GM12878 (cell line): ENCODE measurements around the gene ZNF532. TPM values are rescaled to one million over a fixed set of nuclear protein-coding genes. Genes with fewer than 3 reads are reported as not detected.

ENCODE experiments used
- ATAC-seq: fragments of 200-7000 bp; cut with Tn5 transposase; 3 replicates; pipeline ENCODE4 v1.9.1; 2020; ENCODE audit warnings: mild to moderate bottlenecking, moderate library complexity
- BruUV-seq: library from RNA; stranded (reverse); fragments of 400-500 nt; replicated peaks from 2 replicates; lab custom pipeline; 2021; lab: Mats Ljungman, UMichigan
- CTCF ChIA-PET: fragments of 300-600 bp; sonication (Branson Sonifier 250); formaldehyde crosslinking; extraction: SDS; loops from one replicate; lab custom pipeline; 2021; ENCODE audit warnings: inconsistent platforms; lab: Yijun Ruan, JAX
- POLR2A ChIA-PET: fragments of 350-600 bp; formaldehyde crosslinking; extraction: SDS; loops from one replicate; lab custom pipeline; 2021; ENCODE audit warnings: inconsistent platforms; lab: Charles Lee
- RAD21 ChIA-PET: fragments of 300-600 bp; sonication (Branson Sonifier 250); formaldehyde crosslinking; loops from one replicate; lab custom pipeline; 2023; ENCODE audit warnings: antibody characterized with exemption; ENCODE audit not compliant: unreplicated experiment; lab: Charles Lee
- SMC1A ChIA-PET: fragments of 300-600 bp; sonication (Branson Sonifier 250); formaldehyde crosslinking; loops from one replicate; lab custom pipeline; 2023; ENCODE audit not compliant: unreplicated experiment, uncharacterized antibody; lab: Charles Lee
- DNase-seq: peaks from one replicate; pipeline ENCODE4 v3.0.0-alpha.2; 2011; ENCODE audit warnings: low read depth, low spot score
- FAIRE-seq: peaks from 3 replicates; lab custom pipeline; 2011; peaks lifted over from hg19 to GRCh38; lab: Jason Lieb, UNC
- H2AFZ ChIP-seq: 2 replicates; pipeline ENCODE4 v1.6.0; 2011; ENCODE audit warnings: low read depth, low read length, control low read depth; ENCODE audit not compliant: control insufficient read depth
- H3K27ac ChIP-seq: 2 replicates; pipeline ENCODE4 v1.5.1; 2011; ENCODE audit warnings: control low read depth; ENCODE audit not compliant: control insufficient read depth, insufficient read depth
- H3K27me3 ChIP-seq, 2 experiments: replicated peaks in 1 of 2; 2 replicates each; pipeline versions ENCODE4 v1.6.0 to v1.6.1; 2011; ENCODE audit warnings: low read length in 1 of 2; ENCODE audit not compliant: control insufficient read depth in 2 of 2, insufficient read depth in 2 of 2
- H3K36me3 ChIP-seq, 2 experiments: 2 replicates each; pipeline ENCODE4 v1.5.1; 2011; ENCODE audit warnings: low read length in 1 of 2; ENCODE audit not compliant: control insufficient read depth in 2 of 2, insufficient read depth in 2 of 2
- H3K4me1 ChIP-seq: 2 replicates; pipeline ENCODE4 v1.6.1; 2011; ENCODE audit warnings: mild to moderate bottlenecking, low read length, moderate library complexity, mixed read lengths; ENCODE audit not compliant: control insufficient read depth, insufficient read depth
- H3K4me2 ChIP-seq: 2 replicates; pipeline ENCODE4 v1.6.0; 2011; ENCODE audit warnings: control low read depth; ENCODE audit not compliant: control insufficient read depth, insufficient read depth
- H3K4me3 ChIP-seq: fragments of 200-600 bp; sonication (generic); 2 replicates; pipeline ENCODE4 v1.5.1; 2016
- H3K79me2 ChIP-seq: 2 replicates; pipeline ENCODE4 v1.6.0; 2011; ENCODE audit warnings: low read length; ENCODE audit not compliant: control insufficient read depth, insufficient read depth
- H3K9ac ChIP-seq: 2 replicates; pipeline ENCODE4 v1.8.0; 2011; ENCODE audit warnings: low read length, control low read depth, mixed read lengths; ENCODE audit not compliant: control insufficient read depth, insufficient read depth
- H3K9me3 ChIP-seq: replicated peaks from 3 replicates; pipeline ENCODE4 v1.5.1; 2011; ENCODE audit warnings: mild to moderate bottlenecking, low read length; ENCODE audit not compliant: control insufficient read depth, insufficient read depth
- H4K20me1 ChIP-seq: 2 replicates; pipeline ENCODE4 v1.6.0; 2011; ENCODE audit not compliant: control insufficient read depth, insufficient read depth
- FOS ChIP-seq: IDR thresholded peaks from 3 replicates; pipeline ENCODE4 v1.6.1; 2011; ENCODE audit warnings: borderline replicate concordance; ENCODE audit not compliant: insufficient read length; ENCODE audit errors: extremely low read depth
- FOXK2 ChIP-seq: fragments of 450-650 bp; IDR thresholded peaks from 2 replicates; pipeline ENCODE4 v1.6.1; 2017; ENCODE audit warnings: mild to moderate bottlenecking, moderate library complexity
- KDM1A ChIP-seq: fragments of 200-600 bp; sonication (generic); IDR thresholded peaks from 2 replicates; pipeline ENCODE4 v1.6.1; 2016; ENCODE audit warnings: borderline replicate concordance
- NRF1 ChIP-seq: conservative IDR thresholded peaks from 2 replicates; pipeline ENCODE4 v1.6.1; 2011; ENCODE audit warnings: mild to moderate bottlenecking, low read depth, low read length, improper control_type of control experiment
- PML ChIP-seq: IDR thresholded peaks from 2 replicates; pipeline ENCODE4 v1.6.1; 2012; ENCODE audit warnings: low read length, inconsistent platforms
- TAF1 ChIP-seq: IDR thresholded peaks from 2 replicates; pipeline ENCODE4 v1.6.1; 2011; ENCODE audit warnings: mild to moderate bottlenecking, low read depth, low read length, borderline replicate concordance
- TBL1XR1 ChIP-seq: IDR thresholded peaks from 2 replicates; pipeline ENCODE4 v1.6.1; 2012; ENCODE audit warnings: low read depth, low read length, improper control_type of control experiment
- TCF3 ChIP-seq: IDR thresholded peaks from 2 replicates; pipeline ENCODE4 v1.6.1; 2012; ENCODE audit warnings: low read depth, mild to moderate bottlenecking, low read length, borderline replicate concordance; ENCODE audit not compliant: insufficient read depth
- whole genome bisulfite sequencing: methylation state at CpG from one replicate; pipeline ENCODE4 v1.1.6; 2016; ENCODE audit warnings: low lambda C conversion rate; ENCODE audit not compliant: insufficient replicate concordance, insufficient coverage; ENCODE audit errors: missing lambda C conversion rate; 5-methylcytosine and 5-hydroxymethylcytosine counted together
- in situ Hi-C: fragments of 300-500 bp; cut with MboI; formaldehyde crosslinking; loops from 9 replicates; pipeline ENCODE4 v1.14.3; 2018; ENCODE audit warnings: mixed read lengths
- intact Hi-C: fragments of 100-400 bp; cut with micrococcal nuclease; formaldehyde crosslinking; loops from one replicate; pipeline ENCODE4 v1.14.2; 2022; ENCODE audit not compliant: unreplicated experiment
- polyA plus RNA-seq, 11 experiments: library from polyadenylated mRNA; depleted of rRNA in 4 of 11; unstranded in 6 of 11; stranded (reverse) in 5 of 11; fragments of >200 nt; fragmentation: Nextera tagmentation in 4 of 11; fragmentation: Illumina TruSeq in 1 of 11; extraction: Ambion mirVana in 4 of 11; extraction: Trizol in 1 of 11; gene quantifications; 1 replicate in 1 of 11; 2 replicates in 10 of 11; pipeline versions ENCODE4 v1.2.1 to v1.2.3, GENCODE V29; 2011 to 2016; ENCODE audit warnings: inconsistent platforms in 2 of 11, missing spikeins in 2 of 11, low read depth in 1 of 11
- total RNA-seq, 4 experiments: library from RNA; depleted of rRNA in 3 of 4; stranded (reverse); fragments of >200 nt in 3 of 4; fragmentation: Illumina TruSeq in 1 of 4; extraction: Trizol in 1 of 4; gene quantifications; 2 replicates each; pipeline versions ENCODE4 v1.2.1 to v1.2.3, GENCODE V29; 2013 to 2021
- TF ChIP-seq, protein P1 (sequence below): fragments of 450-650 bp; conservative IDR thresholded peaks from 2 replicates; pipeline ENCODE4 v1.6.1; 2017; ENCODE audit warnings: mild to moderate bottlenecking, moderate library complexity
- TF ChIP-seq, protein P2 (sequence below): fragments of 450-650 bp; IDR thresholded peaks from 2 replicates; pipeline ENCODE4 v1.6.1; 2016; ENCODE audit warnings: mild to moderate bottlenecking, moderate library complexity, borderline replicate concordance

ZNF532 gene
- total and polyA plus RNA-seq, 10 of the 15 experiments (the other 5 are each of a cell fraction or from before 2014, with no cell fraction given): 0.44 to 3.4 (median 1.4) TPM

DNA sequence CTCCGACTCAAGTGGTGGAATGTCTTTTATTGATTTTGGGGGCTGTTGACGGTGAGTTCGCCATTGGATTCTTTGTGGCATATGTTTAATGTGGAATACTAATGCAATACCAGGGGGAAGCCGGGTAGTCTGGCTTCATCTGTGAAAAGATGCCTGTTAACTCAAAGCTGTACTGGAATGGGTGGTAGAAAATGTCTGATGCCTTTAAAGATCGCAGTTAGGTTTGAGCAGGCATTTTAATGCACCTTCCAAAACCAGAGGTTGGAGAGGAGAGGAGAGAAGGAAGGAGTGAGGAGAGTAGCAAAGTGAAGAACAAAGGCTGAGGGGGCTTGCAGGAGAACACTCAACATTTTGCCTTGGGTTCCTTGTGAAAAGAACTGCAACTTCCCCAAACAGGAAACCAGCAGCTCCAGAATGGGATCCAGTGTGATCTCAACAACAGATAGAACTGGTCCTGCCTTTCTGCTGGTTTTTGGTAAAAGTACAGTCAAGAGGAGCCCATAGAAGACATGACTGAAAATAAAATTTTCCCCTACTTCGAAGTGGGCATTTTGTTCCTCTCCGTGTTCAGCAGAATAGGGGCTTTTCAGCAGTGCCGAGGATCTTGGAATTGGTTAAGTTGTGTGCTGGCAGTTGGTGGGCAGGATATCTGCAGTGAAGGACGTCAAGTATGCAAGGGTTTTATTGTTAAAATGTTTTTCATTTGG lies 1.5 kb downstream of the ZNF532 start:
- in situ Hi-C loops (no loop called here), intact Hi-C loops (no loop called here)
- POLR2A ChIA-PET: no interaction called here
- DNase-seq: no peak
- Histone ChIP-seq H2AFZ (no peak overlapping the region), H3K4me1 (no peaks in the 10 kb centered on the region), H3K9me3 (peaks cover 2% of the 10 kb centered on the region; the same call in 1 of the 3 replicates), H3K4me2 (no peak overlapping the region), H3K27me3 (peaks cover 0 to 2% of the 10 kb centered on the region in 2 experiments), H3K4me3 (no peak overlapping the region), H4K20me1 (no peaks in the 10 kb centered on the region), H3K9ac (no peak overlapping the region), H3K27ac (no peak overlapping the region), H3K79me2 (no peaks in the 10 kb centered on the region; the same call in 1 of the 2 replicates), H3K36me3 (no peaks in the 10 kb centered on the region)
- RAD21 ChIA-PET: no interaction called here
- ATAC-seq: no peak
- 62% methylated on average over 9 of the region's 9 CpGs for WGBS
- TF ChIP-seq FOXK2 (no peak), TCF3 (no peak), FOS (no peak), TBL1XR1 (no peak), NRF1 (no peak)
- no peak for FAIRE-seq
- CTCF ChIA-PET: no interaction called here
- SMC1A ChIA-PET: interaction anchor here (0.6 to 1.2 kb wide), 4 partner anchors 11 to 84 kb away, joined by 3 to 5 read pairs (median 3); no protein-coding TSS in a partner anchor
- BruUV-seq: no TSS peak

DNA sequence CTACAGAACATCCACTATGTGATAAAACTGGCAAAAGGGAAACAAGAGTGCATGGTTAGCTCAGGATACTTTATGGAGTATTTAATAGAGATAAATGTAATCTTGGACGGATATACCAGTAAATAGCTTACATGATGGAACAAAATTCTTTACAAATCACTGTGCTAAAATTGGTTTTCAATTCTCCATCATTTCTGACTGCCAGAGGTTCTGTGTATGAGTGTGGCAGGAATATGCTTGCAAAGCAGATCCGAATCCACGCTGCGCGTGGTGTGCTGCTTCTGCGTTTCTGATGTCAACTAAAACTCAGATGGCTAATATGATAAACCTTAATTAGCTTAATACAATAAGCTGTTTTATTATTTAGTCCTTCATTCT lies 2.1 kb downstream of the ZNF532 start:
- H3K9me3 ChIP-seq: peaks cover 2% of the 10 kb centered on the region; the same call in 1 of the 3 replicates
- H3K27me3 ChIP-seq: peaks cover 0 to 2% of the 10 kb centered on the region in 2 experiments
- no peak overlapping the region for H3K4me3 ChIP-seq
- WGBS: 86% methylated on average over 6 of the region's 6 CpGs
- no peak overlapping the region for H3K27ac ChIP-seq
- no peaks in the 10 kb centered on the region for H3K4me1 ChIP-seq
- intact Hi-C loops (no loop called here), in situ Hi-C loops (no loop called here)
- no peak overlapping the region for H2AFZ ChIP-seq
- no peaks in the 10 kb centered on the region for H4K20me1 ChIP-seq
- H3K36me3 ChIP-seq: no peaks in the 10 kb centered on the region
- RAD21 ChIA-PET: no interaction called here
- CTCF ChIA-PET: no interaction called here
- H3K9ac ChIP-seq: no peak overlapping the region
- no TSS peak for BruUV-seq
- SMC1A ChIA-PET: interaction anchor here (0.6 to 1.2 kb wide), 4 partner anchors 12 to 84 kb away, joined by 3 to 5 read pairs (median 3); no protein-coding TSS in a partner anchor
- H3K79me2 ChIP-seq: no peaks in the 10 kb centered on the region; the same call in 1 of the 2 replicates
- FAIRE-seq (no peak), ATAC-seq (no peak), DNase-seq (no peak)
- POLR2A ChIA-PET: no interaction called here
- H3K4me2 ChIP-seq: no peak overlapping the region
- TF ChIP-seq PML (no peak), TAF1 (no peak), KDM1A (no peak)
- TF ChIP-seq, protein P1, sequence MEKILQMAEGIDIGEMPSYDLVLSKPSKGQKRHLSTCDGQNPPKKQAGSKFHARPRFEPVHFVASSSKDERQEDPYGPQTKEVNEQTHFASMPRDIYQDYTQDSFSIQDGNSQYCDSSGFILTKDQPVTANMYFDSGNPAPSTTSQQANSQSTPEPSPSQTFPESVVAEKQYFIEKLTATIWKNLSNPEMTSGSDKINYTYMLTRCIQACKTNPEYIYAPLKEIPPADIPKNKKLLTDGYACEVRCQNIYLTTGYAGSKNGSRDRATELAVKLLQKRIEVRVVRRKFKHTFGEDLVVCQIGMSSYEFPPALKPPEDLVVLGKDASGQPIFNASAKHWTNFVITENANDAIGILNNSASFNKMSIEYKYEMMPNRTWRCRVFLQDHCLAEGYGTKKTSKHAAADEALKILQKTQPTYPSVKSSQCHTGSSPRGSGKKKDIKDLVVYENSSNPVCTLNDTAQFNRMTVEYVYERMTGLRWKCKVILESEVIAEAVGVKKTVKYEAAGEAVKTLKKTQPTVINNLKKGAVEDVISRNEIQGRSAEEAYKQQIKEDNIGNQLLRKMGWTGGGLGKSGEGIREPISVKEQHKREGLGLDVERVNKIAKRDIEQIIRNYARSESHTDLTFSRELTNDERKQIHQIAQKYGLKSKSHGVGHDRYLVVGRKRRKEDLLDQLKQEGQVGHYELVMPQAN: no peak
- TF ChIP-seq, protein P2, sequence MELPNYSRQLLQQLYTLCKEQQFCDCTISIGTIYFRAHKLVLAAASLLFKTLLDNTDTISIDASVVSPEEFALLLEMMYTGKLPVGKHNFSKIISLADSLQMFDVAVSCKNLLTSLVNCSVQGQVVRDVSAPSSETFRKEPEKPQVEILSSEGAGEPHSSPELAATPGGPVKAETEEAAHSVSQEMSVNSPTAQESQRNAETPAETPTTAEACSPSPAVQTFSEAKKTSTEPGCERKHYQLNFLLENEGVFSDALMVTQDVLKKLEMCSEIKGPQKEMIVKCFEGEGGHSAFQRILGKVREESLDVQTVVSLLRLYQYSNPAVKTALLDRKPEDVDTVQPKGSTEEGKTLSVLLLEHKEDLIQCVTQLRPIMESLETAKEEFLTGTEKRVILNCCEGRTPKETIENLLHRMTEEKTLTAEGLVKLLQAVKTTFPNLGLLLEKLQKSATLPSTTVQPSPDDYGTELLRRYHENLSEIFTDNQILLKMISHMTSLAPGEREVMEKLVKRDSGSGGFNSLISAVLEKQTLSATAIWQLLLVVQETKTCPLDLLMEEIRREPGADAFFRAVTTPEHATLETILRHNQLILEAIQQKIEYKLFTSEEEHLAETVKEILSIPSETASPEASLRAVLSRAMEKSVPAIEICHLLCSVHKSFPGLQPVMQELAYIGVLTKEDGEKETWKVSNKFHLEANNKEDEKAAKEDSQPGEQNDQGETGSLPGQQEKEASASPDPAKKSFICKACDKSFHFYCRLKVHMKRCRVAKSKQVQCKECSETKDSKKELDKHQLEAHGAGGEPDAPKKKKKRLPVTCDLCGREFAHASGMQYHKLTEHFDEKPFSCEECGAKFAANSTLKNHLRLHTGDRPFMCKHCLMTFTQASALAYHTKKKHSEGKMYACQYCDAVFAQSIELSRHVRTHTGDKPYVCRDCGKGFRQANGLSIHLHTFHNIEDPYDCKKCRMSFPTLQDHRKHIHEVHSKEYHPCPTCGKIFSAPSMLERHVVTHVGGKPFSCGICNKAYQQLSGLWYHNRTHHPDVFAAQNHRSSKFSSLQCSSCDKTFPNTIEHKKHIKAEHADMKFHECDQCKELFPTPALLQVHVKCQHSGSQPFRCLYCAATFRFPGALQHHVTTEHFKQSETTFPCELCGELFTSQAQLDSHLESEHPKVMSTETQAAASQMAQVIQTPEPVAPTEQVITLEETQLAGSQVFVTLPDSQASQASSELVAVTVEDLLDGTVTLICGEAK: no peak
